ENCODE results near the gene CD7.

Gene CD7

GRCh38 chr17:82330322-82331239 is 13.2 kb upstream of the CD7 start:
- Histone ChIP-seq H3K4me3 (ENCODE audit: low read depth, low read length) (no peak overlapping the region), H3K27ac (no peak overlapping the region), H3K27me3 (replicated peaks) (peaks cover 26% of the 10 kb centered on the region), H3K36me3 (replicated peaks) (no peaks in the 10 kb centered on the region)
- DNase-seq, result no peak
- in situ Hi-C loops (cut with HindIII; ENCODE audit: low pct_ligation_motif_present, low sequenced_read_pairs), result loop anchor here (10.0 kb wide), 1 partner anchor 126 kb away; no protein-coding TSS in a partner anchor
- peak; percentile 18 for TF ChIP-seq CTCF (IDR thresholded peaks at IDR 0.05; ENCODE audit: low read depth, low read length, missing control alignments)

- in situ Hi-C loops (cut with HindIII; ENCODE audit: low pct_ligation_motif_present, low sequenced_read_pairs), result loop anchor here (10.0 kb wide), 1 partner anchor 125 kb away; no protein-coding TSS in a partner anchor
- no peak overlapping the region for H3K27ac ChIP-seq
- H3K27me3 ChIP-seq (replicated peaks), result peaks cover 26% of the 10 kb centered on the region
- no peak overlapping the region for H3K4me3 ChIP-seq (ENCODE audit: low read depth, low read length)
- no peak for TF ChIP-seq CTCF (IDR thresholded peaks at IDR 0.05; ENCODE audit: low read depth, low read length, missing control alignments)
- no peak for DNase-seq
- H3K36me3 ChIP-seq (replicated peaks), result no peaks in the 10 kb centered on the region
These were observed 12.4 kb upstream of the CD7 start for GRCh38 chr17:82329683-82330321.

- TF ChIP-seq CTCF (IDR thresholded peaks at IDR 0.05; ENCODE audit: low read depth, low read length, missing control alignments), result no peak
- in situ Hi-C loops (cut with HindIII; ENCODE audit: low pct_ligation_motif_present, low sequenced_read_pairs), result no loop called here
- peaks cover 26% of the 10 kb centered on the region for H3K27me3 ChIP-seq (replicated peaks)
- H3K4me3 ChIP-seq (ENCODE audit: low read depth, low read length), result no peak overlapping the region
- DNase-seq, result no peak
- H3K36me3 ChIP-seq (replicated peaks), result no peaks in the 10 kb centered on the region
- H3K27ac ChIP-seq, result no peak overlapping the region
These were observed 11.6 kb upstream of the CD7 start for GRCh38 chr17:82328994-82329507.

- Histone ChIP-seq H3K27ac (no peak overlapping the region), H3K36me3 (replicated peaks) (no peaks in the 10 kb centered on the region), H3K4me3 (ENCODE audit: low read depth, low read length) (no peak overlapping the region), H3K27me3 (replicated peaks) (peaks cover 26% of the 10 kb centered on the region)
- in situ Hi-C loops (cut with HindIII; ENCODE audit: low pct_ligation_motif_present, low sequenced_read_pairs), result no loop called here
- no peak for TF ChIP-seq CTCF (IDR thresholded peaks at IDR 0.05; ENCODE audit: low read depth, low read length, missing control alignments)
- DNase-seq, result no peak
These were observed 11.0 kb upstream of the CD7 start for GRCh38 chr17:82328141-82328993.

GRCh38 chr17:82327757-82328140 is 10.3 kb upstream of the CD7 start:
- in situ Hi-C loops (cut with HindIII; ENCODE audit: low pct_ligation_motif_present, low sequenced_read_pairs), result no loop called here
- H3K36me3 ChIP-seq (replicated peaks), result no peaks in the 10 kb centered on the region
- no peak overlapping the region for H3K27ac ChIP-seq
- no peak for TF ChIP-seq CTCF (IDR thresholded peaks at IDR 0.05; ENCODE audit: low read depth, low read length, missing control alignments)
- no peak overlapping the region for H3K4me3 ChIP-seq (ENCODE audit: low read depth, low read length)
- peaks cover 22% of the 10 kb centered on the region for H3K27me3 ChIP-seq (replicated peaks)
- DNase-seq, result no peak
